H1 (cell line): Measurements from ENCODE around the gene TGFB1I1. TPM values are rescaled to one million over a fixed set of nuclear protein-coding genes. Genes with fewer than 3 reads are reported as not detected.

ENCODE experiments used
- CTCF ChIA-PET: fragments of 300-600 bp; sonication (Branson Sonifier 250); formaldehyde crosslinking; loops from one replicate; lab custom pipeline; 2021; ENCODE audit not compliant: partially characterized antibody; lab: Charles Lee
- POLR2A ChIA-PET: fragments of 300-600 bp; sonication (Branson Sonifier 250); formaldehyde crosslinking; loops from one replicate; lab custom pipeline; 2021; ENCODE audit warnings: inconsistent platforms; ENCODE audit not compliant: partially characterized antibody; lab: Charles Lee
- DNase-seq, 2 experiments: peaks; one replicate each; pipeline versions ENCODE4 v3.0.0 to v3.0.0-alpha.2; 2010 to 2022; ENCODE audit warnings: low spot score in 2 of 2, low read depth in 1 of 2, mixed read lengths in 1 of 2
- FAIRE-seq: peaks from 2 replicates; lab custom pipeline; 2011; peaks lifted over from hg19 to GRCh38; lab: Jason Lieb, UNC
- H2AFZ ChIP-seq: 2 replicates; pipeline ENCODE4 v1.8.1; 2012; ENCODE audit warnings: low read length, inconsistent platforms
- H2AK5ac ChIP-seq: 2 replicates; pipeline ENCODE4 v1.6.1; 2013; ENCODE audit warnings: low read depth, low read length
- H2BK120ac ChIP-seq: replicated peaks from 2 replicates; pipeline ENCODE3; 2013; ENCODE audit warnings: low read depth, low read length, inconsistent platforms
- H2BK12ac ChIP-seq: 2 replicates; pipeline ENCODE4 v1.6.1; 2013; ENCODE audit warnings: low read depth, low read length
- H2BK15ac ChIP-seq: 2 replicates; pipeline ENCODE4 v1.6.1; 2013; ENCODE audit warnings: low read length
- H2BK20ac ChIP-seq: 2 replicates; pipeline ENCODE4 v1.6.1; 2013; ENCODE audit warnings: low read length
- H2BK5ac ChIP-seq: 2 replicates; pipeline ENCODE4 v1.6.1; 2013; ENCODE audit warnings: low read depth, low read length
- H3K14ac ChIP-seq: 2 replicates; pipeline ENCODE4 v1.6.1; 2013; ENCODE audit warnings: inconsistent platforms; ENCODE audit not compliant: insufficient read length
- H3K18ac ChIP-seq: 2 replicates; pipeline ENCODE4 v1.6.1; 2013; ENCODE audit warnings: low read length; ENCODE audit errors: extremely low read depth
- H3K23ac ChIP-seq: 2 replicates; pipeline ENCODE4 v1.6.1; 2013; ENCODE audit warnings: inconsistent platforms; ENCODE audit not compliant: insufficient read length
- H3K23me2 ChIP-seq: 2 replicates; pipeline ENCODE4 v1.6.1; 2013; ENCODE audit warnings: low read depth, low read length
- H3K27ac ChIP-seq: 2 replicates; pipeline ENCODE4 v1.6.1; 2011; ENCODE audit warnings: low read depth, low read length, inconsistent platforms
- H3K27me3 ChIP-seq, 4 experiments: replicated peaks in 1 of 4; 1 replicate in 1 of 4; 2 replicates in 3 of 4; pipeline versions ENCODE4 v1.6.1 to v1.8.1; 2011 to 2013; ENCODE audit warnings: low read length in 3 of 4, mild to moderate bottlenecking in 3 of 4, inconsistent platforms in 2 of 4, mixed read lengths in 2 of 4, moderate library complexity in 1 of 4; ENCODE audit not compliant: control insufficient read depth in 3 of 4, insufficient read depth in 3 of 4; ENCODE audit errors: extremely low read depth in 1 of 4
- H3K36me3 ChIP-seq, 4 experiments: 2 replicates each; pipeline versions ENCODE4 v1.6.1 to v1.8.1; 2011 to 2013; ENCODE audit warnings: mild to moderate bottlenecking in 4 of 4, low read length in 3 of 4, moderate library complexity in 2 of 4, control low read depth in 1 of 4, inconsistent platforms in 1 of 4; ENCODE audit not compliant: insufficient read depth in 4 of 4, control insufficient read depth in 2 of 4
- H3K4ac ChIP-seq: replicated peaks from 2 replicates; pipeline ENCODE3; 2013; ENCODE audit warnings: low read length, low read depth, mixed read lengths, inconsistent platforms; ENCODE audit not compliant: insufficient read length
- H3K4me1 ChIP-seq, 4 experiments: replicated peaks in 1 of 4; 1 replicate in 1 of 4; 2 replicates in 3 of 4; pipeline versions ENCODE4 v1.6.1 to v1.8.1; 2011 to 2013; ENCODE audit warnings: low read length in 3 of 4, inconsistent platforms in 2 of 4, mixed read lengths in 1 of 4; ENCODE audit not compliant: insufficient read depth in 4 of 4, control insufficient read depth in 3 of 4
- H3K4me2 ChIP-seq, 2 experiments: 2 replicates each; pipeline versions ENCODE4 v1.6.1 to v1.8.1; 2011 to 2013; ENCODE audit warnings: low read depth in 2 of 2, low read length in 2 of 2, control low read depth in 1 of 2, inconsistent platforms in 1 of 2, mild to moderate bottlenecking in 1 of 2; ENCODE audit not compliant: insufficient read depth in 1 of 2
- H3K4me3 ChIP-seq, 4 experiments: fragments of 200-600, 300-600 bp in 1 of 4; sonication (generic), shearing (Covaris generic), sonication (Bioruptor Twin) in 1 of 4; 2 replicates each; pipeline versions ENCODE4 v1.5.1 to v1.8.1; 2011 to 2016; ENCODE audit warnings: low read length in 4 of 4, low read depth in 3 of 4, control low read depth in 2 of 4, inconsistent platforms in 2 of 4, mild to moderate bottlenecking in 2 of 4, mixed read lengths in 1 of 4, moderate library complexity in 1 of 4; ENCODE audit not compliant: insufficient read depth in 2 of 4; ENCODE audit errors: extremely low read depth in 1 of 4
- H3K56ac ChIP-seq: replicated peaks from 2 replicates; pipeline ENCODE3; 2013; ENCODE audit warnings: low read depth, mild to moderate bottlenecking, mixed read lengths, low read length, inconsistent platforms; ENCODE audit not compliant: insufficient read length
- H3K79me1 ChIP-seq: 2 replicates; pipeline ENCODE4 v1.6.1; 2013; ENCODE audit warnings: low read depth, low read length, control low read depth
- H3K79me2 ChIP-seq, 2 experiments: 2 replicates each; pipeline versions ENCODE4 v1.6.1 to v1.8.1; 2012 to 2013; ENCODE audit warnings: low read length in 2 of 2, mild to moderate bottlenecking in 2 of 2, inconsistent platforms in 1 of 2; ENCODE audit not compliant: insufficient read depth in 2 of 2, control insufficient read depth in 1 of 2
- H3K9ac ChIP-seq, 4 experiments: replicated peaks in 1 of 4; 1 replicate in 1 of 4; 2 replicates in 3 of 4; pipeline versions ENCODE4 v1.6.1 to v1.8.1; 2011 to 2013; ENCODE audit warnings: low read depth in 3 of 4, low read length in 3 of 4, control low read depth in 2 of 4, mild to moderate bottlenecking in 2 of 4, moderate library complexity in 2 of 4, inconsistent platforms in 1 of 4; ENCODE audit errors: extremely low read depth in 1 of 4
- H3K9me3 ChIP-seq, 2 experiments: 2 replicates each; pipeline versions ENCODE4 v1.6.1 to v1.8.1; 2012 to 2013; ENCODE audit warnings: mild to moderate bottlenecking in 2 of 2, moderate library complexity in 2 of 2, control low read depth in 1 of 2, inconsistent platforms in 1 of 2, low read depth in 1 of 2, low read length in 1 of 2, mixed read lengths in 1 of 2; ENCODE audit not compliant: insufficient read depth in 2 of 2
- H4K20me1 ChIP-seq, 2 experiments: replicated peaks in 1 of 2; 2 replicates each; pipeline versions ENCODE3 to v1.8.1; 2011 to 2013; ENCODE audit warnings: inconsistent platforms in 2 of 2, low read length in 2 of 2, mild to moderate bottlenecking in 1 of 2; ENCODE audit not compliant: insufficient read depth in 2 of 2, control insufficient read depth in 1 of 2
- H4K5ac ChIP-seq: 2 replicates; pipeline ENCODE4 v1.6.1; 2013; ENCODE audit warnings: low read length, low read depth, mixed read lengths, inconsistent platforms; ENCODE audit not compliant: insufficient read length
- H4K8ac ChIP-seq: 2 replicates; pipeline ENCODE4 v1.8.0; 2013; ENCODE audit warnings: mild to moderate bottlenecking, moderate library complexity, low read length, inconsistent platforms; ENCODE audit not compliant: insufficient read depth; ENCODE audit errors: extremely low read depth
- H4K91ac ChIP-seq: replicated peaks from 2 replicates; pipeline ENCODE3; 2013; ENCODE audit warnings: low read length, mixed read lengths, inconsistent platforms; ENCODE audit not compliant: insufficient read length
- ASH2L ChIP-seq: fragments of 200-600, 300-600 bp; sonication (generic); IDR thresholded peaks from one replicate; pipeline ENCODE4 v1.7.1; 2017; ENCODE audit warnings: low read length
- BRCA1 ChIP-seq: IDR thresholded peaks from 2 replicates; pipeline ENCODE4 v1.6.1; 2012; ENCODE audit warnings: low read depth, low read length, improper control_type of control experiment
- CHD2 ChIP-seq: IDR thresholded peaks from 2 replicates; pipeline ENCODE4 v1.6.1; 2012; ENCODE audit warnings: low read length, improper control_type of control experiment
- E2F6 ChIP-seq: IDR thresholded peaks from 2 replicates; pipeline ENCODE4 v1.6.1; 2012; ENCODE audit warnings: inconsistent platforms
- GABPA ChIP-seq: IDR thresholded peaks from 2 replicates; pipeline ENCODE4 v1.6.1; 2011; ENCODE audit warnings: mild to moderate bottlenecking, low read length, moderate library complexity, borderline replicate concordance; ENCODE audit not compliant: insufficient read depth
- POLR2A ChIP-seq, 2 experiments: IDR thresholded peaks; 1 replicate in 1 of 2; 2 replicates in 1 of 2; pipeline ENCODE4 v1.6.1; 2011; ENCODE audit warnings: low read depth in 2 of 2, low read length in 2 of 2, mild to moderate bottlenecking in 2 of 2; ENCODE audit errors: control extremely low read depth in 1 of 2
- POLR2AphosphoS5 ChIP-seq: IDR thresholded peaks from 2 replicates; pipeline ENCODE4 v1.6.1; 2011; ENCODE audit warnings: low read depth, low read length
- RAD21 ChIP-seq, 2 experiments: IDR thresholded peaks in 1 of 2; conservative IDR thresholded peaks in 1 of 2; 2 replicates each; pipeline ENCODE4 v1.6.1; 2011; ENCODE audit warnings: low read depth in 2 of 2, low read length in 2 of 2, improper control_type of control experiment in 1 of 2, inconsistent platforms in 1 of 2, mild to moderate bottlenecking in 1 of 2, moderate library complexity in 1 of 2
- RBBP5 ChIP-seq: IDR thresholded peaks from 2 replicates; pipeline ENCODE4 v1.7.1; 2012; ENCODE audit warnings: low read depth, mild to moderate bottlenecking, inconsistent platforms, low read length, moderate library complexity, borderline replicate concordance
- RFX5 ChIP-seq: IDR thresholded peaks from 2 replicates; pipeline ENCODE4 v1.6.1; 2011; ENCODE audit warnings: low read depth, low read length, improper control_type of control experiment, borderline replicate concordance
- SP1 ChIP-seq: IDR thresholded peaks from 2 replicates; pipeline ENCODE4 v1.6.1; 2011; ENCODE audit warnings: low read depth, low read length
- SUZ12 ChIP-seq: fragments of 200-600 bp; sonication (generic); IDR thresholded peaks from 2 replicates; pipeline ENCODE4 v1.6.1; 2012; ENCODE audit warnings: mild to moderate bottlenecking, inconsistent platforms, low read length, moderate library complexity, mixed read lengths
- USF2 ChIP-seq: IDR thresholded peaks from 2 replicates; pipeline ENCODE4 v1.6.1; 2011; ENCODE audit warnings: low read length, improper control_type of control experiment
- WGBS, 2 experiments: shearing (Covaris generic) in 1 of 2; methylation state at CpG; one replicate each; pipeline versions ENCODE4 v1.1.6 to v1.1.7; 2013 to 2015; ENCODE audit warnings: low lambda C conversion rate in 2 of 2, mixed read lengths in 2 of 2, inconsistent platforms in 1 of 2, low coverage in 1 of 2, missing lambda C conversion rate in 1 of 2; ENCODE audit not compliant: insufficient replicate concordance in 2 of 2, insufficient coverage in 1 of 2, insufficient read length in 1 of 2; ENCODE audit errors: extremely low coverage in 1 of 2, missing lambda C conversion rate in 1 of 2; 5-methylcytosine and 5-hydroxymethylcytosine counted together
- polyA plus RNA-seq, 7 experiments: library from polyadenylated mRNA; depleted of rRNA in 3 of 7; stranded (reverse) in 5 of 7; unstranded in 2 of 7; fragments of >200 nt in 5 of 7; fragments of 200-250 nt in 2 of 7; gene quantifications; 1 replicate in 5 of 7; 2 replicates in 1 of 7; 4 replicates in 1 of 7; pipeline versions ENCODE4 v1.2.1 to v1.2.3, GENCODE V29; 2011 to 2013; ENCODE audit warnings: missing spikeins in 2 of 7, mixed read lengths in 2 of 7
- total RNA-seq: library from RNA; stranded (reverse); fragmentation: NEBNext Ultra II Directional; extraction: Animal tissue kit (Norgen Biotek cat#: 25700); gene quantifications from 2 replicates; pipeline ENCODE4 v1.2.1, GENCODE V29; 2021

Gene TGFB1I1
- total and polyA plus RNA-seq, 2 of the 8 experiments (the other 6 are each of a cell fraction or from before 2014, with no cell fraction given): 5.6 to 5.8 TPM

- Histone ChIP-seq H2BK20ac (no peak overlapping the region), H3K9ac (no peak overlapping the region), H2BK15ac (no peak overlapping the region), H3K79me1 (no peaks in the 10 kb centered on the region), H3K27ac (no peak overlapping the region), H3K79me2 (no peaks in the 10 kb centered on the region), H2BK12ac (no peak overlapping the region), H3K23ac (no peak overlapping the region), H4K20me1 (no peaks in the 10 kb centered on the region), H3K14ac (no peak overlapping the region), H3K36me3 (no peaks in the 10 kb centered on the region), H4K8ac (no peak overlapping the region), H2AFZ (no peak overlapping the region), H3K4me3 (no peak overlapping the region), H3K56ac (no peak overlapping the region), H2AK5ac (no peak overlapping the region), H3K9me3 (no peaks in the 10 kb centered on the region), H3K4ac (no peak overlapping the region), H2BK5ac (no peak overlapping the region), H3K27me3 (no peaks in the 10 kb centered on the region), H3K23me2 (no peaks in the 10 kb centered on the region), H2BK120ac (no peak overlapping the region), H3K4me1 (peaks cover 0 to 4% (median 0%) of the 10 kb centered on the region in 4 experiments; a peak in 2 of 7 replicates), H3K18ac (no peak overlapping the region), H4K91ac (no peak overlapping the region), H4K5ac (no peak overlapping the region), H3K4me2 (no peak overlapping the region)
- DNase-seq (no peak), FAIRE-seq (no peak)
- CTCF ChIA-PET: no interaction called here
- WGBS, 2 experiments: 86% methylated on average over 4 of the region's 4 CpGs; no CpG with 5 or more reads in 1 of the 2 experiments
- POLR2A ChIA-PET: no interaction called here
- TF ChIP-seq RBBP5: no peak
- no peak for TF ChIP-seq ASH2L
- no peak for TF ChIP-seq SUZ12
- TF ChIP-seq USF2: no peak
- TF ChIP-seq POLR2AphosphoS5: no peak
- no peak for TF ChIP-seq POLR2A (IDR thresholded peaks at IDR 0.05; ENCODE audit: control extremely low read depth in 1 of 2, low read depth in 2 of 2, low read length in 2 of 2)
- TF ChIP-seq GABPA: no peak
- TF ChIP-seq RAD21 (IDR thresholded peaks at IDR 0.05 in 1 of 2, conservative IDR thresholded peaks at IDR 0.05 in 1 of 2; ENCODE audit: low read depth in 2 of 2, low read length in 2 of 2): no peak
- no peak for TF ChIP-seq CHD2
- no peak for TF ChIP-seq BRCA1
- no peak for TF ChIP-seq E2F6
- TF ChIP-seq RFX5: no peak
- TF ChIP-seq SP1: no peak
Measured at GRCh38 chr16:31517800-31518402, 45.9 kb downstream of the TGFB1I1 start.
